HUES48 (cell line): ENCODE measurements around the gene SKI.

ENCODE experiments used
- H3K27ac ChIP-seq: one replicate; pipeline ENCODE4 v1.7.0; 2013; ENCODE audit warnings: low read depth, low read length, inconsistent platforms
- H3K27me3 ChIP-seq: 2 replicates; pipeline ENCODE4 v1.6.1; 2013; ENCODE audit warnings: mild to moderate bottlenecking, low read length; ENCODE audit not compliant: control insufficient read depth, insufficient read depth
- H3K36me3 ChIP-seq: 2 replicates; pipeline ENCODE4 v1.6.1; 2013; ENCODE audit warnings: low read length; ENCODE audit not compliant: control insufficient read depth, insufficient read depth
- H3K4me1 ChIP-seq: 2 replicates; pipeline ENCODE4 v1.6.1; 2013; ENCODE audit warnings: mild to moderate bottlenecking, low read length; ENCODE audit not compliant: control insufficient read depth, insufficient read depth
- H3K4me3 ChIP-seq: 2 replicates; pipeline ENCODE4 v1.5.1; 2013; ENCODE audit warnings: mild to moderate bottlenecking, low read depth, low read length
- H3K9ac ChIP-seq: 2 replicates; pipeline ENCODE4 v1.6.1; 2013; ENCODE audit warnings: mild to moderate bottlenecking, low read depth, low read length, moderate library complexity
- H3K9me3 ChIP-seq: 2 replicates; pipeline ENCODE4 v1.6.1; 2013; ENCODE audit warnings: low read length; ENCODE audit not compliant: control insufficient read depth, insufficient read depth

SKI gene

GRCh38 chr1:2250721-2251281 is 22.7 kb downstream of the SKI start:
- H3K9me3 ChIP-seq: no peaks in the 10 kb centered on the region
- peaks cover 51% of the 10 kb centered on the region for H3K4me1 ChIP-seq
- H3K27me3 ChIP-seq: no peaks in the 10 kb centered on the region
- no peak overlapping the region for H3K4me3 ChIP-seq
- no peak overlapping the region for H3K9ac ChIP-seq
- H3K36me3 ChIP-seq: peaks cover 7% of the 10 kb centered on the region; the same call in 1 of the 2 replicates
- H3K27ac ChIP-seq: no peak overlapping the region

DNA sequence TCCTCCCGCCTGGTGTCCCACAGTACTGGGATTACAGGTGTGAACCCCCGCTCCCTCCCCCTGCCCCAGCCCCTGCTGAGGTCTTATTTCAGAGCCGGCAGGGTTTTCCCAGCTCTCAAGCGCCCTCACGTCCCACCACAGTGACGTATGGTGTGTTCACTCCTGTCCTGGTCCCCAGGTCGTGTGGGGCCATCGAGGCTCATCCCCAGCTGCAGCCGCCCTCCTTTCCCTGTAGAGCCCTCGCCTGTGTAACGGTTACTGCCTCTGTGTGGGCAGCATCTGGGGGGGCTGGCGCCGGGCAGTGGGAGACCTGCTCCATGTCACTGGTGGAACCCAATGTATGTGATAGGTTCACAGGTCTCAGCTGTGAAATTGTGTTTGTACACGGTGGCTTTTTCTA is 23.2 kb downstream of the SKI start:
- no peak overlapping the region for H3K9ac ChIP-seq
- no peaks in the 10 kb centered on the region for H3K9me3 ChIP-seq
- H3K4me1 ChIP-seq: peaks cover 47% of the 10 kb centered on the region
- H3K27ac ChIP-seq: no peak overlapping the region
- peaks cover 7% of the 10 kb centered on the region; the same call in 1 of the 2 replicates for H3K36me3 ChIP-seq
- H3K4me3 ChIP-seq: no peak overlapping the region
- H3K27me3 ChIP-seq: no peaks in the 10 kb centered on the region

DNA sequence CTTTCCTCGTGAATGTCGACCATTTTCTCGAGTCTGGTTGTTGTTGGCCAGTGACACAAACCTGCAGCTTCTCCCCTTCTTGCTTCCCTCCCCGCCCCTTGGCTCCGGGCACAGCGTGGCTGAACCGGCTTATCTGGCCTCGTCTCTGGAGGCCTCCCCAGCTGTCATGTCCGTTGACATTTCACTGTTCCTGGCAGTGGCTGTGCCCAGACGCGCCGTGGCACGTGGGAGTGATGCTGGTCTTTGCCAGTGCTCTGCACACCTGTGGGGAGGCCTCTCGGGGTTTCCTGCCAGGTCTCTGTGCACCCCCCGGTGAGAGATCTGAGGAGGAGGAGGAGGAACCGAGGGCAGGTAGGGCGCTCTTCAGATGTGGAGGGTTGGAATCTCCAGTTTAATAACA is 23.7 kb downstream of the SKI start:
- Histone ChIP-seq H3K4me1 (peaks cover 43% of the 10 kb centered on the region), H3K27me3 (no peaks in the 10 kb centered on the region), H3K27ac (no peak overlapping the region), H3K9me3 (no peaks in the 10 kb centered on the region), H3K9ac (no peak overlapping the region), H3K36me3 (peaks cover 7% of the 10 kb centered on the region; the same call in 1 of the 2 replicates), H3K4me3 (no peak overlapping the region)

- no peak overlapping the region for H3K4me3 ChIP-seq
- peaks cover 37% of the 10 kb centered on the region for H3K4me1 ChIP-seq
- no peak overlapping the region for H3K9ac ChIP-seq
- H3K36me3 ChIP-seq: peaks cover 7% of the 10 kb centered on the region; the same call in 1 of the 2 replicates
- H3K27me3 ChIP-seq: no peaks in the 10 kb centered on the region
- H3K9me3 ChIP-seq: no peaks in the 10 kb centered on the region
- no peak overlapping the region for H3K27ac ChIP-seq
These were observed 24.3 kb downstream of the SKI start for GRCh38 chr1:2252423-2252822.

- Histone ChIP-seq H3K9ac (no peak overlapping the region), H3K27ac (no peak overlapping the region), H3K27me3 (no peaks in the 10 kb centered on the region), H3K4me1 (peaks cover 30% of the 10 kb centered on the region), H3K36me3 (peaks cover 7% of the 10 kb centered on the region; the same call in 1 of the 2 replicates), H3K9me3 (no peaks in the 10 kb centered on the region), H3K4me3 (no peak overlapping the region)
These were observed 25.1 kb downstream of the SKI start for GRCh38 chr1:2253036-2253796.

DNA sequence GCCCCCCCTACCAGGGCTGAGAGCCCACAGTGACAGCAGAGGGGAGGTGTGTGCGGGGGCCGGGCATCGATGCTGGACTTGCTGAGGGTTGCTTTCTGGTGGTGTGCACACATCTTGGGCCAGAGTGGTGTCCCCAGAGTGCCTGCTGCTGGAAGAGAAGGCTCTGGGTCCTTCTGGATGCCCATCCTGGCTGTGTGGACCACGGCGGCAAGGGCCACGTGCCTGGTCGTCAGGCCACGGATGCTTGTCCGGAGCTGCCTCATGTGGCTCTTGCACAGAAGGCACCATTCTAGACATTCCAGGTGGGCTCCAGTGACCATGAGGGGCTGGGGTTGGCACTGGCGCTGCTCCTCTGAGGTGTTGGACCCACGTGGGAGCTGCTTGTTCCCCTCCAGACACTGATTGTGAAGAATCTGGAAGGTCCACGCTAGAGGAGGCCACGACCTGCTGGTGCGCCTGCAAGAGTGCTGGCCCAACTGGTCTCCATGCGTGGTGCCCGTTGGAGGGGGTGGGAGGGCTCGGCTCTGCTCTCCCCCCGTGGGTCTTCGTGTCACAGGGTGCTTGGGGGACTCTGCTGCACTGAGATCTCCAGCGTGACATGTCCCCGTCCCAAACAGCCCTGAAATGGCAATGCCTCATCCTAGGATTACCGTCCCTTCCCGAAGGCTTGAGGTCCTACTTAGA is 25.8 kb downstream of the SKI start:
- H3K9me3 ChIP-seq: no peaks in the 10 kb centered on the region
- H3K27me3 ChIP-seq: no peaks in the 10 kb centered on the region
- H3K36me3 ChIP-seq: peaks cover 7% of the 10 kb centered on the region; the same call in 1 of the 2 replicates
- no peak overlapping the region for H3K27ac ChIP-seq
- no peak overlapping the region for H3K4me3 ChIP-seq
- peaks cover 24% of the 10 kb centered on the region for H3K4me1 ChIP-seq
- H3K9ac ChIP-seq: no peak overlapping the region

DNA sequence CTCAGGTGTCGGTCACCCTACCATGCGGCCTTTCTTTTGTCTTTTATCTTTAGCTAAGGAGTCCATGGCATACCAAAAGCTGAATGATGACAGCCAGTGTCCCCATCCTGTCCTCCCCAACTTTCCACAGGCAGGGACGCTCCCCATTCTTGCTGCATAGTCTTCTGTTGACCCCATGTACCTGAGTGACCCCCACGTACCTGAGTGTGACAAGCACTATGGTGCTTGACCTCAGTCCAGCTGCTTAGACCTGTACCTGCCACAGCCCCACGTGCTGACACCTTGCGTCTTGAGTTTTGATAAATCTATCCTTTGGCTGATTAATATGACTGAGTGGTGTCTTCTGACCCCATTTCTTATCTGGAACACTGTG is 26.9 kb downstream of the SKI start:
- no peak overlapping the region for H3K27ac ChIP-seq
- H3K9me3 ChIP-seq: no peaks in the 10 kb centered on the region
- H3K9ac ChIP-seq: no peak overlapping the region
- H3K36me3 ChIP-seq: peaks cover 7% of the 10 kb centered on the region; the same call in 1 of the 2 replicates
- H3K4me1 ChIP-seq: peaks cover 14% of the 10 kb centered on the region
- H3K27me3 ChIP-seq: no peaks in the 10 kb centered on the region
- no peak overlapping the region for H3K4me3 ChIP-seq

- Histone ChIP-seq H3K36me3 (peaks cover 7% of the 10 kb centered on the region; the same call in 1 of the 2 replicates), H3K27me3 (no peaks in the 10 kb centered on the region), H3K4me3 (no peak overlapping the region), H3K4me1 (peaks cover 7% of the 10 kb centered on the region; the same call in 1 of the 2 replicates), H3K9me3 (no peaks in the 10 kb centered on the region), H3K9ac (no peak overlapping the region), H3K27ac (no peak overlapping the region)
These were observed 27.6 kb downstream of the SKI start for GRCh38 chr1:2255420-2256369.

GRCh38 chr1:2256435-2257244 is 28.5 kb downstream of the SKI start:
- Histone ChIP-seq H3K36me3 (peaks cover 7% of the 10 kb centered on the region; the same call in 1 of the 2 replicates), H3K9me3 (no peaks in the 10 kb centered on the region), H3K27ac (no peak overlapping the region), H3K4me3 (no peak overlapping the region), H3K27me3 (no peaks in the 10 kb centered on the region), H3K4me1 (peaks cover under 1% of the 10 kb centered on the region; the same call in 1 of the 2 replicates), H3K9ac (no peak overlapping the region)

DNA sequence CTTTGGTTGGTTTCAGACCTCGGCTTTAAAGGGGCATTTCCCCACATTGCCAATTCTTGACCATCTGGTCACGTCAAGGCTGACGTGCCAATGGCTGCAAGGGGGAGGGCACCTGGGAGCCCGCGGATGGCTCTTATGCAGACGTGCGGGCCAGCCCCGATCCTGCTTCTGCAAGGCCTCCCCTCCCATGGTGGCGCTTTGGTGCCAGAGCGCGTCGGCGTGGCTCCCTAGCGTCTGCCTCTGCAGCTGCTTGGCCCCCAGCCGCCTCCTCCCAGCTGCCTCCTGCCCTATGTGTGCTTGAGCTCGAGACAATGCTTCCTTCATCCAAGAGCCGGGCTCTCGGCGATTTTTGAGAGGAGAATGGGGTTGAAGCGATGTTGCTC is 29.1 kb downstream of the SKI start:
- Histone ChIP-seq H3K9ac (no peak overlapping the region), H3K4me1 (no peaks in the 10 kb centered on the region), H3K4me3 (no peak overlapping the region), H3K27me3 (no peaks in the 10 kb centered on the region), H3K27ac (no peak overlapping the region), H3K9me3 (no peaks in the 10 kb centered on the region), H3K36me3 (peaks cover 7% of the 10 kb centered on the region; the same call in 1 of the 2 replicates)
